Measurements from ENCODE around the gene EPS15. TPM values are rescaled to one million over a fixed set of nuclear protein-coding genes. Genes with fewer than 3 reads are reported as not detected.

Gene EPS15
- total RNA-seq, 2 donors from 2014 or later = 50.0 to 54.7 TPM

DNA sequence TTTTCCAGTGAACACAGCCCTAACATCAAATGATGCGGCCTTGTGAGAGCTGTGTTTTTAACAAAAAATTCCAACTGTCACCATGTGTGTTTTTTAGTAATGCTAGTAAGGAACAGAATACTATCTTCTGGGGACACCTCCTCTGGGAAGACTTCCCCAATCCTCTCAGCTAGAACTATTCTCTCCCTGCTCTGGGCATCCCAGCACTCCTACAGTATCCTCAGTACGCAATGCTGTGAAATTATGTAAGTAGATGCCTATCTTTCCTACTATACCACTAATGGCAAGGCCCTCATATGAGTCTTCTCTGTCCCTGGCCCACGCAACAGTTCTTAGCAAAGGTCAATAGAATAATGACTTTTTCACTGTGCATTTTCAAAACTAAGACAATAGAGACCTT is 169.2 kb downstream of the EPS15 start:
- H3K9me3 ChIP-seq = no peaks in the 10 kb centered on the region
- DNase-seq (ENCODE audit: low spot score) = no peak
- TF ChIP-seq, protein P1, sequence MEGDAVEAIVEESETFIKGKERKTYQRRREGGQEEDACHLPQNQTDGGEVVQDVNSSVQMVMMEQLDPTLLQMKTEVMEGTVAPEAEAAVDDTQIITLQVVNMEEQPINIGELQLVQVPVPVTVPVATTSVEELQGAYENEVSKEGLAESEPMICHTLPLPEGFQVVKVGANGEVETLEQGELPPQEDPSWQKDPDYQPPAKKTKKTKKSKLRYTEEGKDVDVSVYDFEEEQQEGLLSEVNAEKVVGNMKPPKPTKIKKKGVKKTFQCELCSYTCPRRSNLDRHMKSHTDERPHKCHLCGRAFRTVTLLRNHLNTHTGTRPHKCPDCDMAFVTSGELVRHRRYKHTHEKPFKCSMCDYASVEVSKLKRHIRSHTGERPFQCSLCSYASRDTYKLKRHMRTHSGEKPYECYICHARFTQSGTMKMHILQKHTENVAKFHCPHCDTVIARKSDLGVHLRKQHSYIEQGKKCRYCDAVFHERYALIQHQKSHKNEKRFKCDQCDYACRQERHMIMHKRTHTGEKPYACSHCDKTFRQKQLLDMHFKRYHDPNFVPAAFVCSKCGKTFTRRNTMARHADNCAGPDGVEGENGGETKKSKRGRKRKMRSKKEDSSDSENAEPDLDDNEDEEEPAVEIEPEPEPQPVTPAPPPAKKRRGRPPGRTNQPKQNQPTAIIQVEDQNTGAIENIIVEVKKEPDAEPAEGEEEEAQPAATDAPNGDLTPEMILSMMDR (IDR thresholded peaks at IDR 0.05) = no peak
- H3K4me1 ChIP-seq = peaks cover 0 to 6% of the 10 kb centered on the region in 2 donors
- H3K27me3 ChIP-seq = peaks cover 0 to 1% of the 10 kb centered on the region in 2 donors
- peaks cover 12% of the 10 kb centered on the region for H3K36me3 ChIP-seq
- no peak overlapping the region for H3K4me3 ChIP-seq
- no peak overlapping the region for H3K27ac ChIP-seq

DNA sequence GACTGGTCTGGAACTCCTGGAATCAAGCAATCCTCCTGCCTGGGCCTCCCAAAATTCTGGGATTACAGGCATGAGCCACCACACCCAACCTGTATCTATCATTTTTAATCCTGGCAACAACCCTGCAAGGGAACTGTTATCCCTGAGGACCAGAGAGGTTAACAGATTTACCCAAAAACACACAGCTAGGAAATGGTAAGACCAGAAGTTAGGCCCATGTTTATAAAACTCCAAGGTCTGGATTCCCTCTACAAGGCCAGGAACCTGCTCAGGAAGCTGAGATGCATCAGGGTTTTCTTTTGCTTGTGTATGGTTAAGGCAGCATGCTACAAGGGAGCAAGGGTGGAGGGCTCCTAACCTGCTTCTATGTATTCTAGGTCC is 170.9 kb downstream of the EPS15 start:
- Histone ChIP-seq H3K9me3 (no peaks in the 10 kb centered on the region), H3K4me1 (peaks cover 0 to 12% of the 10 kb centered on the region in 2 donors), H3K4me3 (no peak overlapping the region), H3K36me3 (no peaks in the 10 kb centered on the region), H3K27ac (no peak overlapping the region), H3K27me3 (peaks cover 0 to 7% of the 10 kb centered on the region in 2 donors)
- no peak for DNase-seq (ENCODE audit: low spot score)
- TF ChIP-seq, protein P1 (IDR thresholded peaks at IDR 0.05) = no peak

- no peak overlapping the region for H3K27ac ChIP-seq
- TF ChIP-seq, protein P1 (IDR thresholded peaks at IDR 0.05) = no peak
- H3K9me3 ChIP-seq = no peaks in the 10 kb centered on the region
- DNase-seq (ENCODE audit: low spot score) = no peak
- H3K27me3 ChIP-seq = peaks cover 0 to 7% of the 10 kb centered on the region in 2 donors
- H3K36me3 ChIP-seq = no peaks in the 10 kb centered on the region
- no peak overlapping the region for H3K4me3 ChIP-seq
- H3K4me1 ChIP-seq = peaks cover 0 to 12% of the 10 kb centered on the region in 2 donors
Observed at GRCh38 chr1:51347398-51348146, 171.5 kb downstream of the EPS15 start.

- Histone ChIP-seq H3K36me3 (no peaks in the 10 kb centered on the region), H3K4me1 (peaks cover 0 to 12% of the 10 kb centered on the region in 2 donors), H3K27ac (no peak overlapping the region), H3K4me3 (no peak overlapping the region), H3K9me3 (no peaks in the 10 kb centered on the region), H3K27me3 (peaks cover 0 to 7% of the 10 kb centered on the region in 2 donors)
- no peak for DNase-seq (ENCODE audit: low spot score)
- TF ChIP-seq, protein P1 (IDR thresholded peaks at IDR 0.05) = no peak
Observed at GRCh38 chr1:51346086-51346942, 172.8 kb downstream of the EPS15 start.

- TF ChIP-seq, protein P1 (IDR thresholded peaks at IDR 0.05) = no peak
- Histone ChIP-seq H3K27me3 (peaks cover 0 to 7% of the 10 kb centered on the region in 2 donors), H3K36me3 (no peaks in the 10 kb centered on the region), H3K9me3 (no peaks in the 10 kb centered on the region), H3K27ac (no peak overlapping the region), H3K4me1 (peaks cover 0 to 12% of the 10 kb centered on the region in 2 donors), H3K4me3 (no peak overlapping the region)
- DNase-seq (ENCODE audit: low spot score) = no peak
Observed at GRCh38 chr1:51345300-51345687, 173.8 kb downstream of the EPS15 start.

Data from right atrium auricular region (tissue), 2 donors.